Motor neuron (in vitro differentiated cells): ENCODE measurements around the gene PCDH1. TPM values are rescaled to one million over a fixed set of nuclear protein-coding genes. Genes with fewer than 3 reads are reported as not detected.
A peak's percentile ranks its signal among the peaks of the same experiment; 100 is the strongest.

ENCODE experiments used
- ATAC-seq, 8 experiments: fragments of 200-7000 bp; cut with Tn5 transposase; replicated peaks in 6 of 8; 2 replicates each; pipeline ENCODE4 v1.8.0; 2021; ENCODE audit warnings: mild to moderate bottlenecking in 8 of 8, moderate library complexity in 8 of 8
- H3K27ac ChIP-seq, 2 donors: fragments of 250-450 bp; sonication (Bioruptor Pico); 2 replicates each; pipeline ENCODE4 v1.9.0; 2021; ENCODE audit warnings: antibody characterized with exemption in 2 of 2, mild to moderate bottlenecking in 2 of 2, moderate library complexity in 1 of 2
- H3K4me1 ChIP-seq, 2 donors: fragments of 250-450 bp; sonication (Bioruptor Pico); replicated peaks in 1 of 2; 2 replicates each; pipeline ENCODE4 v1.6.1; 2021; ENCODE audit warnings: antibody characterized with exemption in 2 of 2, mild to moderate bottlenecking in 2 of 2, moderate library complexity in 1 of 2
- H3K4me3 ChIP-seq, 5 donors: fragments of 250-450 bp; sonication (Bioruptor Pico); 2 replicates each; pipeline ENCODE4 v1.9.0; 2021; ENCODE audit warnings: antibody characterized with exemption in 5 of 5, mild to moderate bottlenecking in 5 of 5, moderate library complexity in 4 of 5
- WGBS, 10 experiments: fragments of 450-650 bp; shearing (Covaris generic); methylation state at CpG; one replicate each; pipeline ENCODE4 v1.0.0; 2022; 5-methylcytosine and 5-hydroxymethylcytosine counted together
- in situ Hi-C, 9 experiments: fragments of 400-800 bp; cut with MboI; loops; one replicate each; pipeline ENCODE4 v1.15.0; 2021; ENCODE audit warnings: low sequenced_read_pairs in 9 of 9, low pct_unique_long_range_greater_than_20kb in 2 of 9; ENCODE audit not compliant: unreplicated experiment in 9 of 9
- total RNA-seq, 8 experiments: library from RNA; unstranded; fragments of 300-600 nt; gene quantifications; 2 replicates each; pipeline versions ENCODE4 v1.2.3 to v1.2.4, GENCODE V29; 2022

The PCDH1 gene
- total RNA-seq, 8 experiments from 2014 or later, result 1.1 to 29.4 (median 17.5) TPM

DNA sequence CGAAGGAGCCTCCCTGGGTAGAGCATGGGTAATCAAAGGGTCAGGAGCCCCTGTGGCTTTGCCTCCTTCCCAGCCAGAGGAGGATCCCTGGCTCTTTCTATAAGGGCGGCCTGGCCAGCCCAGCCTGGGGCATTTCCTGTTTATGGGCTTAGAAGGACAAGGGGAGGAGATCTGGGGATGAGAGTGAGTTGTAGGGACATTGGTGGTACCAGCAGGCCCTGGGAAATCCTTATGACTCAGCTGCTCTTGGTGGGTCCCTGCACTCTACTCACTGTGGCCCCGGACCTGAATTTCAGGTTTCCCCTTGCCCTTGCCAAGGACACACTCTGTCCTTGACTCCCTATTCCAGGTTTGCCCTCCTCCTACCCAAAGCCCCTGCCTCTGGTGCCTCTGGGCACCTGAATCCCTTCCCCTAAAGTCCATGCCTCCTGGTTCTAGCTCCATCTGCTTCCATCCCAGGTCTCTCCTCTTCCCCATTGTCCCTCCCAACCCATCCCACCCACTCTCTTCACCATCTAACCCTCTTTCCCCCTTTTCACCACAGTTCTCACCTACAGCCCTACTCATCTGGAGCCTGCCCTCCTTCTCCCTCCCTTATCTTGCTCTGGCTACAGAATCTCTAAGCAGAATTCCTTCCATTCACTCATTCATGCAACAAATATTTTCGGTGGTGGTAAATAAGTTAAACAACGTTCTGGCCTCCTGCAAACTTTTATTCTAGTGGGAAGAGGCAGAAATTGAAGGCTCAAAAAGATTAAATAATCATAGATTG is 34.9 kb downstream of the PCDH1 start:
- in situ Hi-C loops, result no loop called here
- peaks cover 48 to 57% of the 10 kb centered on the region in 2 donors for H3K4me1 ChIP-seq
- 30 to 79% (median 60%) methylated on average over 1 to 4 of the region's 5 CpGs; no CpG with 5 or more reads in 3 of the 10 experiments for WGBS, 10 experiments
- ATAC-seq, result peak in 3 of 8 experiments; percentile 54 to 79 (median 68)
- no peak overlapping the region for H3K4me3 ChIP-seq
- no peak overlapping the region for H3K27ac ChIP-seq

DNA sequence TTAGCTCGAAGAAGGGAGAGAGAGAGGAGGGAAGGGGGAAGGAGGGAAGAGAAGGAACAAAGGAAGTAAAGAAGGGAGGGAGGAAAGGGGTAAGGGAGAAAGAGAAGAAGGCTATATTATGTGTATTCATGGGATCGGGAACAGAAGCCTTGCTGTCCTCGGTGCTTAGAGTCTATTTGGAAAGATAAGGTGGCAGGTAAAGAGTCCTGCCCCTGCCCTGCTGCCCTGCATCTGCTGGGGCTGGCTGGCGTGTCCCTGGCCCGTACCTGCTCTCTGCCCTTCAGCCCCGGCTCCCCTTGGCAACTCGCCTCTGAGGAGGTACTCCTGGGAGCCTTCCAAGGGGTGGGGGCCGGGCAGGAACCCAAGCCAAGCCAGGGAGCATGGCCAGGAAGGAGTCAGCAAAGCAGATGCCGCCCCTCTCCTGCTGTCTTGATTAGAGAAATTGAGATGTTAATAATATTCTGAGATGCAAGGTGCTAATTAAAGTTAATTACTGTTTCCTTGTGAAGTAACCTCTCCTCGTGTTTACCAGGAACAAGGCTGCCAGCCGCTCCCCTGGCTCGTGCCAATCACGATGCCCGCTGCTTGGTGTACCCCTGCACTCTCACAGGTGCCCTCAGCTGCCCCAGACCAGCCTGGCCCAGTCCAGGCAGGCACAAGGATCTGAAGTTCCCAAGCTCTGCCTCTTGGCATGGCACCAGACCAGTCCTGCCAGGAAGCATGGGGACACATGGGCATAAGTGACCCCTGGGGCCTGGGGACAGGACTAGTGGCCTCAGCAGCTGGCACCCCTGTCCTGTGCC is 36.6 kb downstream of the PCDH1 start:
- H3K27ac ChIP-seq, result no peak overlapping the region
- 17 to 79% (median 46%) methylated on average over 1 to 8 of the region's 14 CpGs; no CpG with 5 or more reads in 1 of the 10 experiments for WGBS, 10 experiments
- in situ Hi-C loops, result no loop called here
- peaks cover 49 to 58% of the 10 kb centered on the region in 2 donors for H3K4me1 ChIP-seq
- ATAC-seq, result no peak
- H3K4me3 ChIP-seq, result no peak overlapping the region

DNA sequence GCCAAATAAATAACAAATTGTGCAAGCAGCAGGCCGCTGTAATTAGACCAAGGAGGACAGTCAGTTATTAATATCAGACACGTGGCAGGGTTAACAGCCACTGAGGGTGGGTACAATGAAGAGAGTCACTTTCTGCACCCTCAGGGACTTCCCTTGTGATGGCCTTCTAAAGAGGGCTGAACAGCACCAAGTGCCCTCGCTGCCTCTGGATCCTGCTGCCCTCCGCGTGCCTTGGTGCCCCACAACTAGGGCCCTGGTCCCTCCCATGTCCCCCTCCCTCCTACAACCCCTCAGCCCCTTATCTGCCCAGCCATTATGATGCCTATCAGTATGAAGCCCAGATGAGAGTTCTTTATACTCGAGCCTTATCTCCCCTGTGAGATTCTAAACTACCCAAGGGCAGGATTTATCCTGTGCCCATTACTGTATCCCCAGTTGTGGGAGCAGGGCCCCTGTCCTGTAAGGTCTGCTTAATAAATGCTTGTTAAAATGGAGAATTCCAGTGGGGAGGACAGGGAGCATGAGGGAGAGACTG is 37.3 kb downstream of the PCDH1 start:
- ATAC-seq, result no peak
- Histone ChIP-seq H3K27ac (no peak overlapping the region), H3K4me3 (no peak overlapping the region), H3K4me1 (peaks cover 50 to 59% of the 10 kb centered on the region in 2 donors)
- in situ Hi-C loops, result no loop called here
- 0 to 69% (median 60%) methylated on average over 1 to 3 of the region's 6 CpGs; no CpG with 5 or more reads in 5 of the 10 experiments for WGBS, 10 experiments

DNA sequence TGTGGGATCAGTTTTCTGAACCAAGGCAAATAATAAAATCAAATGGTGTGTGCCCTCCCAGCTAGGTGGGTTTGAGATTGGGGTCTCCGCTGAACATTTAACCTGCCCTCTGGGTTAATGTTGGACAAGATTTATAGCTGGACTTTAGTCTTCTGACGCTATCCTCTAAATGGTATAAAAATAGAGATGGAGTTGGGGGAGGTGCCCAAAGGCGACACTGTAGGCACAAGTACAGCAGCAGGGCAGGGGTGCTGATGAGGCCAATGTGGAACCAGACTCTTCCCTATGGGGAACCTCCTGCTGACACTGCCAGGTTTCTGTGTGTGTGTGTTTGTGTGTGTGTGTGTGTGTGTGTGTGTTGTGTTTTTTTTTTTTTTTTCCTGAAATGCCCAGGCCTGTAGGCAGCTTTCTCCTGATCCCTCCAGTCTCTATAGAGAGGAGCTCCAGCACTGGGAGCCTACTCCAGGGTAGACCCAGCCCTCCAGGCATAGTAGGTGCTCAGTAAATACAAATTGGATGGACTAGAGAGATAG is 37.9 kb downstream of the PCDH1 start:
- H3K4me3 ChIP-seq, result no peak overlapping the region
- no peak for ATAC-seq
- H3K4me1 ChIP-seq, result peaks cover 48 to 60% of the 10 kb centered on the region in 2 donors
- in situ Hi-C loops, result no loop called here
- 50 to 100% (median 62%) methylated on average over 1 to 3 of the region's 3 CpGs; no CpG with 5 or more reads in 3 of the 10 experiments for WGBS, 10 experiments
- no peak overlapping the region for H3K27ac ChIP-seq

DNA sequence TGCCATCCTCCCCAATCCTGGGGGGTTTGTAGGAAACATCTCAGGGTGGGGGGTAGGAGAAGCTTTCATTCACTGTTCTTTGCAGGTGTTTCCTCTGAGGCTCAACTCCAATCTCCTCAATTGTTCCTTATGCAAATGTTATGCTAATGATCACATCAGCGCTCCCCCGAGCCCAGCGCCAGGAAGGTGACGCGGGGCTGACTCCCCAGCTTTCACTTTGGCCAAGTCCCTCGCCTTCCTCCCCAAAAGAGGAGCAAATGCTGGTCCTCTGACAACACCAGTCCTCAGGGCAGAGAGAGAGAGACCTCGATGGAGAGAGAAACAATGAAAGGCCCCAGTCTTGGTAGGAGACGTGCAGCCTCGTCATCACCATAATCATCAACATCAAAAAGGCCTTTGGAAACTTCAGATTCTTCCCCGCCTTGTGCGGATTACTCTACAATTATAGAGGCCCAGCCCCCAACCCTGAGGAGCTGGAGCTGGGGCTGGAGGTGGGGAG is 39.1 kb downstream of the PCDH1 start:
- peak overlapping the region in 1 of 2 donors; percentile 25 for H3K27ac ChIP-seq
- WGBS, 10 experiments, result 0 to 72% (median 17%) methylated on average over 1 to 9 of the region's 11 CpGs; no CpG with 5 or more reads in 5 of the 10 experiments

DNA sequence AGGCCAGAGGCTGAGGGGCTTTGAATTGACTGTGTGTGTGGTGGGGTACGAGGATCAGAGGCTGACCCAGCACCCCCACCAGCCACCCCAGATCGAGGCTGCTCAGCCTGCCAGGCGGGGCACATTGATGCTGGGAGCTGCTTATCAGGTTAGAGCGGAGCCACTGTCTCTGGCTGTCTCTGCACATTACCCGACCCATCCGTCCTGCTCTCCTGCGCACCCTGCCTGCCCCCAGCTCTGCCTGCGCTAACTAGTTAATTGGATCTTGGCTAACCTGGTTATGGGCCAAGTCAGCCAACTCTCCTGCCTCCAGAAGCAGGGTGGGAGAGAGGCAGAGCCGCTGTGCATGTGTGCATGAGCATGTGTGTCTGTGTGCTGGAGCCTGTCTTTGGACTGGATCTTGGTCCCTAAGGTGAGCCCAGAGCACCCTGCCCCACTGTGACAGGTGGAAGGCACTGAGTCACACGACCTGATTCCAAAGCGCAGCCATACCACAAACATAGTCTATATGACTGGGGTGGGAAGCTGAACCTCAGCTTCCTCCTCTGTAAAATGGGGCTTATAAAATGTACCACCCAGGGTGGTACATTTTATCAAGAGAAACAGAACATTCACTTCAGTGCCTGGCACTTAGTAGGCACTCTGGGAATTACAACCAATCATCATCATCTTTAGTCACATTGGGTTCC is 39.7 kb downstream of the PCDH1 start:
- in situ Hi-C loops, result no loop called here
- WGBS, 10 experiments, result 20 to 83% (median 35%) methylated on average over 1 to 4 of the region's 11 CpGs; no CpG with 5 or more reads in 4 of the 10 experiments
- H3K4me1 ChIP-seq, result peaks cover 43 to 65% of the 10 kb centered on the region in 2 donors
- no peak overlapping the region for H3K4me3 ChIP-seq
- ATAC-seq, result peak in 3 of 8 experiments; percentile 7 to 64 (median 8)
- peak overlapping the region in 1 of 2 donors; percentile 4 for H3K27ac ChIP-seq

More for the DNA sequence above, 39.1 kb downstream of the PCDH1 start:
- peaks cover 43 to 65% of the 10 kb centered on the region in 2 donors for H3K4me1 ChIP-seq
- H3K4me3 ChIP-seq, result no peak overlapping the region
- peak in 6 of 8 experiments; percentile 25 to 72 (median 64) for ATAC-seq
- in situ Hi-C loops, result no loop called here

DNA sequence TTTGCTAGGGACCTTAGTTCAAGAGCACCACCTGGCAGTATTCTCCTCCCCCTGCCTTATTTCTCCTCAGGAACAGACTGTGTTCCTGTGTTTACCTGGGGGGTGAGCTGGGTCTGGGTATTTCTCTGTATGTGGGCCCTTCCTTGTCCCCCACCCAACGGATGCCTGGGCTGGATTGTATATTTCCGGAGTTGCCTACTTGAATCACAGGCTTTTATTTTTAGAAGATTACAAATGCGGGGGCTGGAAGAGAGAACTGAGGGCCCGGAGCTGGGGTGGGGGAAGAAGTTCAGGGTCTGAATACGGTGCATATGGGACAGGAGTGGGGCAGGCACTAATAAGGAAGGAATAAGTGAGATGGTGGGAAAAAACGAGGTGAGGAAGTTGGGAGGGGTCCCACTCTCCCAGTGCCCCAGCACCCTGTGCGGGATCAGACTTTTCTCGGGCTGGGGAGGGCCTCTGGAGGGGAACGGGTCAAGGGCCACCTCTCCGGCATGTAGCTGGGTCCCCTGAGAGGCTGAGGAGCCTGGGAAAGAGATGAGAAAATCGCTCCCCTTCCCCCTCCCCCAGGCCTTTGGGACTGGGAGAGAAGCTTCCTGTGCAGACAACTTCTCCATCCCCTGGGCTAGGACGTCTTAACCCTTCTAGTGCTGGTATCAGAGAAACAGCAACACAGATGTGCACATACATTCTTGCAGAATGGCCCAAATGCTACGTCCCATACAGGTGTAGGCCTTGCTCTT is 42.1 kb downstream of the PCDH1 start:
- WGBS, 10 experiments, result 0 to 84% (median 50%) methylated on average over 2 to 7 of the region's 13 CpGs; no CpG with 5 or more reads in 2 of the 10 experiments

DNA sequence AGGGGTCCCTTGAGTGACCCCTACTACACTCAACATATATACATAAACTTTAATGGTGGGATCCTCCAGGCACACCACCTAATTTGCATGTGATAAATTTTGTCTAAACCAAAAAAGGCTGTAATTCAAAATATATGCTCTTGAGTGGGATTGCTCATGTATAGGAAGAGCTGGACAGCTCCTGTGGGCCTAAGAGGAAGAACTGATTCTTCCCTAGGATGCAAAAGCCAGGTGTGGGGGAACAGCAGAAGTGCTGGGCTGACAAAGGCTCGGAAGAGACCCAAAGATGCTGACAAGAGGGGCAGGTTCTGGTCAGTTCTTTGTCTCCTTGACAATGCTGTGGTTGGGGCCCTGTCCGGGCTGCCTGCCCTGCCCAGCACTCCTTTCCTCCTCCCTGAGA is 43.9 kb downstream of the PCDH1 start:
- H3K27ac ChIP-seq, result peak overlapping the region in 1 of 2 donors; percentile 24
- H3K4me1 ChIP-seq, result peaks cover 28 to 36% of the 10 kb centered on the region in 2 donors
- WGBS, 10 experiments, result 0 to 73% (median 21%) methylated on average over 1 to 2 of the region's 2 CpGs; no CpG with 5 or more reads in 4 of the 10 experiments
- ATAC-seq, result no peak
- in situ Hi-C loops, result no loop called here
- H3K4me3 ChIP-seq, result no peak overlapping the region

More for the DNA sequence above, 42.1 kb downstream of the PCDH1 start:
- Histone ChIP-seq H3K4me3 (no peak overlapping the region), H3K27ac (no peak overlapping the region), H3K4me1 (peaks cover 37 to 47% of the 10 kb centered on the region in 2 donors)
- in situ Hi-C loops, result no loop called here
- peak in 4 of 8 experiments; percentile 43 to 60 (median 52) for ATAC-seq

DNA sequence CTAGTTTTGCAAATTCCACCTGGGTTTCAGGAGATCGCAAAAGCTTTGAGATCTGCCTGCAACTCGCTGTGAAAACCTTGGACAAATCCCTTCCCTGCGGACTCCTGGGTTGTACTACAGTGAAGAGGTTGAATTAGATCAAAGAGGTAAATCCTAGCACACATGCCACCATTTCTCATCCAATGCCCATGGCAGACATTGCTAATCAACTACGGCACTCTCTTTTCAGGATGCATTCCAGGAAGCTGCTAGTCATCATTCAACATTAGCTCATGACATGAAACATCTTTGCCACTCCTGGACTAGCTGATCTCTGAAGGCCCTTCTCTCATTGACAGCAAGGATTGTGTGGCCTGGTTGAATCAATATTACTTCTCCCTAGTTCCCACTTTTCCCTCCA is 46.1 kb downstream of the PCDH1 start:
- Histone ChIP-seq H3K4me1 (peaks cover 17 to 26% of the 10 kb centered on the region in 2 donors), H3K27ac (no peak overlapping the region), H3K4me3 (no peak overlapping the region)
- WGBS, 10 experiments, result 20 to 100% (median 89%) methylated on average over 1 to 4 of the region's 4 CpGs; no CpG with 5 or more reads in 2 of the 10 experiments
- ATAC-seq, result no peak
- in situ Hi-C loops, result no loop called here

DNA sequence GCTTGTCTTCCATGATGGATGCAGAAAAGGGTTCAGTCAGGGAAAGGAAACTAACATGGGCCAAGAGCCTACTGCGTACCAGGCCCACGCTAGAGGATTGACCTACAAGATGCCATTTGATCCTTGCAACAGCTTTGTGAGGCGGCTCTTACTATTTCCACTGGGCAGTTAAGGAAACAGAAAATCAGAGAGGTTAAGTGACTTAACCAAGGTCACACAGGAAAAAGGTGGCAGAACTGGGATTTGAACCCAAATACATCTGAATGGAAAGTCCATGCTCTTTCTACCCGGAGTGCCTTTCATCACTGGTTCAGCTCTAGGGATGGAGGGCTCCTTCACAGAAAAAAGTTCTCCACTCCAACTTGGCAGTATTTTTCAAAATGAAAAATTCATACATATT is 50.0 kb downstream of the PCDH1 start:
- H3K4me1 ChIP-seq, result peaks cover 23 to 24% of the 10 kb centered on the region in 2 donors
- WGBS, 10 experiments, result 50 to 100% (median 68%) methylated on average over 1 to 4 of the region's 4 CpGs; no CpG with 5 or more reads in 2 of the 10 experiments
- no peak for ATAC-seq
- in situ Hi-C loops, result no loop called here
- no peak overlapping the region for H3K4me3 ChIP-seq
- no peak overlapping the region for H3K27ac ChIP-seq

DNA sequence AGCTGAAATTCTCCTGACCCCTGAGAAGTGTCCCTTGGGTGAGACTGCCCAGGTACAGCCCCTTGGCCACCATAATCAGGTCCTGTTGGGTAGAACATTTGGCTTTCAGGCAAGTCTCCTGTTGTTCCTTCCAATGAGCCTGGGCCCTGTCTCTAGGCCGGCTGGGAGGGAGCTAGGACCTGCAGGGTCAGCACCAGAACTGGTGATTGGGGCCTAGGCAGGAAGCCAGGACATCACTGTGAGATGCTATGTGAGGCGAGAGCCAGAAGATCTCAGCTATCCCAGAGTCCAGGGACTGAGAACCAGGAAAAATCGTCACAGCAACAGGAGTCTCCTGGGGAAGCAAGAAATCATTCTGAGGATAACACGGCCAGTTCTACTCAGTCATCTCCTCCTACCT is 51.5 kb downstream of the PCDH1 start:
- Histone ChIP-seq H3K4me3 (no peak overlapping the region), H3K27ac (peak overlapping the region in 1 of 2 donors; percentile 50), H3K4me1 (peaks cover 34% of the 10 kb centered on the region in 2 donors)
- in situ Hi-C loops, result no loop called here
- WGBS, 10 experiments, result 0 to 77% (median 68%) methylated on average over 1 to 4 of the region's 4 CpGs; no CpG with 5 or more reads in 5 of the 10 experiments
- no peak for ATAC-seq
